GM19351 (cell line): ENCODE data around the gene IFT25.

ENCODE experiments used
- ATAC-seq: cut with Tn5 transposase; IDR thresholded peaks from one replicate; pipeline ENCODE4 v1.9.1; 2021; ENCODE audit warnings: mild to moderate bottlenecking, moderate library complexity; ENCODE audit not compliant: unreplicated experiment

The IFT25 gene

GRCh38 chr1:53930932-53931331 lies 14.6 kb downstream of the IFT25 start:
- no peak for ATAC-seq

- no peak for ATAC-seq
These were observed 16.1 kb downstream of the IFT25 start for GRCh38 chr1:53929246-53929960.

- no peak for ATAC-seq
These were observed 18.1 kb downstream of the IFT25 start for GRCh38 chr1:53927376-53927881.

- no peak for ATAC-seq
These were observed 25.8 kb downstream of the IFT25 start for GRCh38 chr1:53919675-53920066.

- no peak for ATAC-seq
These were observed 27.2 kb downstream of the IFT25 start for GRCh38 chr1:53918343-53918742.

- no peak for ATAC-seq
These were observed 32.0 kb downstream of the IFT25 start for GRCh38 chr1:53913352-53914033.

- no peak for ATAC-seq
These were observed 34.1 kb downstream of the IFT25 start for GRCh38 chr1:53911442-53911841.

- ATAC-seq, result no peak
These were observed 35.6 kb downstream of the IFT25 start for GRCh38 chr1:53909946-53910345.

- no peak for ATAC-seq
These were observed 39.4 kb downstream of the IFT25 start for GRCh38 chr1:53906121-53906520.

GRCh38 chr1:53905509-53905908 lies 40.0 kb downstream of the IFT25 start:
- ATAC-seq, result no peak

- no peak for ATAC-seq
These were observed 43.0 kb downstream of the IFT25 start for GRCh38 chr1:53902235-53903138.

- ATAC-seq, result no peak
These were observed 45.8 kb downstream of the IFT25 start for GRCh38 chr1:53899708-53900107.

GRCh38 chr1:53899206-53899628 lies 46.3 kb downstream of the IFT25 start:
- ATAC-seq, result no peak

- ATAC-seq, result no peak
These were observed 48.8 kb downstream of the IFT25 start for GRCh38 chr1:53896635-53897229.

GRCh38 chr1:53895421-53895820 lies 50.1 kb downstream of the IFT25 start:
- no peak for ATAC-seq

GRCh38 chr1:53894644-53895043 lies 50.9 kb downstream of the IFT25 start:
- no peak for ATAC-seq

- no peak for ATAC-seq
These were observed 51.4 kb downstream of the IFT25 start, which contains the start of gene DIO1 for GRCh38 chr1:53893999-53894636. DIO1 (plus strand) TSS chr1:53894187; CDS start chr1:53894211, 24 bp downstream.

- no peak for ATAC-seq
These were observed 52.6 kb downstream of the IFT25 start for GRCh38 chr1:53892911-53893310.

GRCh38 chr1:53891678-53892077 lies 53.8 kb downstream of the IFT25 start:
- ATAC-seq, result no peak

GRCh38 chr1:53891018-53891417 lies 54.5 kb downstream of the IFT25 start:
- no peak for ATAC-seq
